ENCODE results near the gene LRRC4C.

Gene LRRC4C

DNA sequence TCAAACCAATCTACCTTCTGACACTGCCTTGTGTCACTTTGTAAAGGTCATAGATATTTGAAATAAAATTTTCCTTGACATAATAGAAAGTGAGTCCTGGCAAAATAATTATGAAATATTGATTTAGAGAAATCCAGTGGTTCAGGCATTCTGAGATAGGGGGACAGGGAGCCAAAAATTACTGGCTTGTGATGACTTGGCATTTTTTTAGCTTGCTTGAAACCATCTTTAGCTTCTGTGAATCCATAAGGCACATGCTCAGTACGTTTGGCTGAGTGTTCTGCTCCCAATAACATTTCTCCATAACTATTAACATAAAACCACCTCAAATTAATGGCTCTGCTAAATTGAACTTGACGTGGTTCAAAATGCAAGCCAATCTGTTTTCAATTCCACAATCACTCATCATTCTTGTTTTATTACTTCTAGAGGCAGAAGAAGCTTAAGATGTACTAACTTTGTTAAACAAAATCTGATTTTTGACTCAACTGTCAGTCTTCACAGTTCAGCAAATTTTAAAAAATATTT, 209.0 kb downstream of the LRRC4C start:
- no peak for DNase-seq (ENCODE audit: low read depth in 3 of 3)

DNA sequence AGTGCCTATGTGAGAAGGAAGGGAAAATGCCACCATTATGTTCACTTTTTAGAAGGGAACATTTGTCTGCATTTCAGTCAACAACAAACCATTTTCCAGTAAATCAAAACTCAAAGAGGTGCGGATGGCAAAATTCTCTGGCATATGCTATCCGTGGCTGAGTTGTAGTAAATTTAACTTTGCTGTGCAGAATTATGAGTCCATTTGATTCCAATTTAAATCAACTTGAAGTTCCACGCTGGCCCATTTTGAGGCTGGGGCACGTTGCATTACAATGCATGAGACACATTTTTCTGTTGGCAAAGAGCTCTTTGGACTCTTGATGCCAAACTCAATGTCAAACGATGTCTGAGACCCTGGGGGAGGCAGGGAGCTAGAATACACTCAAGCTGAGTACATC, 211.8 kb downstream of the LRRC4C start:
- no peak for DNase-seq (ENCODE audit: low read depth in 3 of 3)

DNA sequence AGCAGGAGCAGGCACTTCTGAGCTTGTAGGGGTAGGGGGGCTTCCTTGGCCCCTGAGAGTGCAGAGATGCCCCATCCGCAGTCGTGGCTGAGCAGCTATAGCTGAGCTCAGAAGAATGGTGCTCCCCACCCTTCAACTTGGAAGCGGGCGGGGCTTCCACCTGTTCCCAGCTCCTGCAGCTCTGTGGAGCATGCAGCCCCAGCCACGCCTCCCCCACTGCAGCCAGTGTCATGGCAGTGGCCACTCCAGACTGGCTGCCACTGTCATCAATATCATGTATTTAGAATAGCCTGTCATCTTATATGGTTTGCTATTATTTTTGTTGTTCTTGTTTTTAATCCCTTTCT, 213.1 kb downstream of the LRRC4C start:
- DNase-seq (ENCODE audit: low read depth in 3 of 3): no peak

GRCh38 chr11:41245704-41246398, 213.6 kb downstream of the LRRC4C start:
- no peak for DNase-seq (ENCODE audit: low read depth in 3 of 3)

DNA sequence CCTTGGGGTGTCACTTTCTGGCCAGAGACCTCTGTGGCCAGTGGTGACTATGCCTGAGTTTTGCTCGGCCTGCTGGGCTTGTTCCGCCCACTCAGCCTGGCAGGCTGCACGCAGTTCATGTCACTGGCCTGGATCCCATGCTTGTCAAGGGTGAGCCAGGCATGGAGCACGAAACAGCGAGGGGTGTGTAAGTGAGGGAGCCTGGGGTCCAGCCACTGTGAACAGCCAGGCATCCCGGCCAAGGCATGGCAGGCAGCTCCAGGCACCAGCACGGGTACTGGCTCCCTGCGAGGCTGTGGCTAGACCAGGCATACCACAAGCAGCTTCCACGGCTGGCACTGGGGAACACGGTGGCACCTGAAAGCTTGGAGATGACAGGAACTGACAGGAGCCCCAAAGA, 214.3 kb downstream of the LRRC4C start:
- DNase-seq (ENCODE audit: low read depth in 3 of 3): no peak

DNA sequence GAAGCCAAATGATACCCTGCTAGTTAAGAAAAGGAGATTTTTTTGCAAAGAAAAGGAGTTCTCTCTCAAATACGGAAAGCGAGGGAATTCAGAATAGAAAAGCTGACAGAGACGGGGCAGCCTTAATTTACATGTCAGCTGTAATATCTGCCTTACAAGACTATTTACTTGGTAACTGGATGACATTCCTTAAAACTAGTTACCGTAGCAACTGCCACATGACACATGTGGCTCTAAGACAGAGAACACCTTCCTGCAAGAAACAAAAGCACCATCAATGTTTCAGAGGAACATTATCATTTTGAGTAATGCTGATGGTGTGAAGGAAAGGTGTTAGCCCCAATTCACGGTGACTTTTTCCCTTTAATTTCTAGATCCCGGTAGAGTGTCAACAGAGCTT, 222.1 kb downstream of the LRRC4C start:
- no peak for DNase-seq (ENCODE audit: low read depth in 3 of 3)

- DNase-seq (ENCODE audit: low read depth in 3 of 3): no peak
Observed at GRCh38 chr11:41235668-41236067, 223.8 kb downstream of the LRRC4C start.

DNA sequence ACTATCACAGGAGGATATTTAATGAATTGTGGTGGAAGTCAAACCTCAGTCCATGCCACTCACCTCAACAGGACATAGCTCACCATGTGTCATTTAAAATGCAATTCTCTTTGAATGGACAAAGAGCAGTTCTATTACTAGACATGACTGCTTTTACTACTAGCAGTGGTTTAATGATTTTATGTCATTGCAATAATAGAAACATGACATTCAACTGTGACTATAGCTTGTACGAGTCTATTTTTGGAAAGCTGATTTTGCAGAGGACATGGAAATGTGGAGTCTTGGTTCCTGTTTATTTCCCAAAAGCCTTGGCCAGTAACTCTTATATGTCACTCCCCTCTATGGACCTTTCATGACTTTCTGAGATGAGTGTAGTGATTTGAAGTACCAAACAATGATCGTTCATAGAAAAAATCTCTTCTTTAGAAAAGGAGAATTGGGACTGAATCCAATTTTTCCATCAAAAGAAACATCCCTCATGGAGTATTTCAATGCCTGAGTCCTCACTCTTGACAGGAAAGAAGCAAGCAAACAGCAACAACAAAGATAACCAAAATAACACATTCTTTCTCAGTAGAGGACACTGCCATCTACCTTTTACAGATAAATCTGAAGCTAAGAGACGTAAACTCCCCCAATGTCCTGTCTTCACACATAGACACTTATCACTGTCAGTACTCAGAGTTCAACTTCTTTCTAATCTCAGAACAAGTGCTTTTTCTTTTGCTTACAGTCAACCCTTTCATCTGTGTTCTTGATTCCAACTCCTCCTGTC, 233.4 kb downstream of the LRRC4C start:
- DNase-seq (ENCODE audit: low read depth in 3 of 3): no peak

GRCh38 chr11:41222236-41222635, 237.2 kb downstream of the LRRC4C start:
- DNase-seq (ENCODE audit: low read depth in 3 of 3): no peak

GRCh38 chr11:41206388-41206787, 253.1 kb downstream of the LRRC4C start:
- no peak for DNase-seq (ENCODE audit: low read depth in 3 of 3)

GRCh38 chr11:41201156-41201555, 258.3 kb downstream of the LRRC4C start:
- DNase-seq (ENCODE audit: low read depth in 3 of 3): no peak

DNA sequence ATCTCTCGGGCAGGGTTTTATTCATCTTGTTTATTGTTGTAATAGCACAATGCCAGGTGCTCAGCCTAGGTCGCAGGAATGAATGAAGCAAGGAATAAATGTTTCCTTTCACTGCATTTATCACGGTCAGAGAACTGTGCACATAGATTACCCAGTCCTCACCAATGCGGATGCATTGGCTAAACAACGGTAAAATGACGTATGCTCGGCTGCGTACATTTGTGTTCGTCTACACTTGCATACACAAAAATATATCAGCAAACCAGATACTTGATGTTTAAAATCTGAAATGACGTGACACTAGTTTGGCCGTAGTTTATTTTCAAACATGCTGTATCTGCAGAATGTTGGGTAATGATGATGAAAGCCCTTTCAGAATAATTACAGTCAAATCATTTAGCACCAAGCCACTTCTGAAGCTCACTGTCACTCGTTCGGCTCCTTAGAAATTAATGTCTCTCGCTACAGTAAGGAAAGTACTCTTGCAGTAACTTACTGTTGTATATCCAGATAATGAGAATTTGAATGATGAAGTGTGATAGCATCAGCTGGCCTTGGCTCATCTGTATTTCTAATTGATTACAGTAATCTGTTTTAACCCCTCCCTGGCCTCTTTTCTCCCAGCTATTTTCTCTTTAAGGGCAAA, 268.9 kb downstream of the LRRC4C start:
- DNase-seq (ENCODE audit: low read depth in 3 of 3): no peak

GRCh38 chr11:41189701-41190436, 269.6 kb downstream of the LRRC4C start:
- no peak for DNase-seq (ENCODE audit: low read depth in 3 of 3)

DNA sequence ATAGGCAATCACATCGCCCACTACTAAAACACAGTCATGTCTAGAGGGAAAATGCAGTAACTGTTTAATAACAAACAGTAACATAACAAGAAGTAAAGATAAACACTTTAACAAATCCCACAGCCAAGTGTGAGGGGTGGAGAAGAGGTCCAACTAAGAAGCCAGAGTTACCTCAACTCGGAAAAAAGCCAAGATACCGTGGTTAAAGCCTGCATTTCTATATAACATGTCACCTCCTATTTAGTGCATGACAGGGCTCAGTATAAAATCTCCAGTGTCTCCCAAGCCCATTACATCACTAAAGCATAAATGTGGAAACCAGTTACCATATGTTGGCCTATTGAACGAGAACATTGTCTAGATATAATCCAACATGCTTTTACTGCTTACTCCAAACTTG, 281.7 kb downstream of the LRRC4C start:
- no peak for DNase-seq (ENCODE audit: low read depth in 3 of 3)

DNA sequence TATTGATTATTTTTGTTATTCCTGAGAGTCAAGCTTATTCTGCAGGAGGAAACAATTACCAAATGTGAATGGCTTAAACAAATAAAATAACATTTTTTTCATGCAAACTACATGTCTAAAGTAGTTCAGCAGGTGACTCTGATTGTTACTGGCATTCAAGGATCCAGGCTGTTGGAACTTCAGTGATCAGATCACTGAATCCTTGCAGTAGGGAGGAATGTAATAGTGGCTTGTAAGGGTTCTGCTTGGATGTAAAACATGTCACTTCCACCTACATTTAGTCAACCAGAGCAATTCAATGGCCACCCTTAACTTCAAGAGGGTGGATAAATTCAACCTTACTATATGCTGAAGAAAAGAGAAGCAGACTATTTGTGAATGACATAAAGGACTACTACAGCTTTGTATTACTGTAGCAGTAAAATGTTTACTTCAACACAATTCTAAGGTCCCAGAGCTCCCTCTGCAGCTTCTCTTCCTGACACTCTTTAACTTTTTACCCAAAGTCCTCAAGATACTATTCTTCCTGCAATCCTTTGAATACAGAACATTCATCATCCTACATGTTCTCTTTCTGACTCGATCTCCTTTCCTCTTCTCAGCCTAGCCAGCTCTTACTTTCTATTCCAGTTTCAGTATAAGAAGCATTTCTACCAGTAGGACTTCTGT, 284.0 kb downstream of the LRRC4C start:
- DNase-seq (ENCODE audit: low read depth in 3 of 3): no peak

- DNase-seq (ENCODE audit: low read depth in 3 of 3): no peak
Observed at GRCh38 chr11:41146326-41146725, 313.1 kb downstream of the LRRC4C start.

GRCh38 chr11:41145420-41145819, 314.0 kb downstream of the LRRC4C start:
- DNase-seq (ENCODE audit: low read depth in 3 of 3): no peak

DNA sequence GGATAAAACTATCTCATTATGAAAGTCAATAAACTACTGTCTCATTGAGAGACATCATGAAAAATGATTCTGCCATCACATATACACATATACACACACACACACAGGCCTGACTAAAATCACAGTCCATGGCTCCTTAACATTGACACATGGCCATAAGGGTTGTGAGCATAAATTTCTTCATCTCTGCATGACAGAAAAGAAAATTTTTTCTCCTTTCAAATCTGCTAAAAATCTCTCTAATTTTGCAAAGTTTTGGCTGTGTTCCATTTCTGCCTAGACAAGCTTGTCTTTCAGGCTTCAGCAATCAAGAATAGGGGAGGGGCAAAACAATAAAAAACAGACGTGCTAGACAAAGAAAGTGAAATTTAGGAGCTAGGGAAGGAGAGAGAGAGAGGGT, 324.5 kb downstream of the LRRC4C start:
- DNase-seq (ENCODE audit: low read depth in 3 of 3): no peak

DNA sequence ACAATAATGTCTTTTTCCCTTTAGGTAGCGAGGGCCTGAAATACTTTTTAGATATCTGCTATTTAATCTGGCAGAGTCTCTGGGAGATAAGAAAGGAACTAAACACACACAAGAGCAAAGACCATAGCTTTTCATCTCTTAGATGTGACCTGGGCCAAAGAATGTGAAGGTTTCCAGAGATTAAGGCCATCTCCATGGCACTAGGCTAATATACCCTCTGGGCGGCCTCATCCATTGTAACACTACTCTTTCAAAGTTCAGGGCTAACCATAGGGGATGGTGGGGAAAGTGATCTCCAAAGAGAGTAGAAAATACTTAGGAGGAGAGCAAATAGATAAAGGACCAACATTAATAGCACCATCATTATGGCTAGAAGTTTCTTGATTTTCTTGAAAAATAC, 326.4 kb downstream of the LRRC4C start:
- DNase-seq (ENCODE audit: low read depth in 3 of 3): no peak

- DNase-seq (ENCODE audit: low read depth in 3 of 3): no peak
Observed at GRCh38 chr11:41121600-41121999, 337.9 kb downstream of the LRRC4C start.

DNA sequence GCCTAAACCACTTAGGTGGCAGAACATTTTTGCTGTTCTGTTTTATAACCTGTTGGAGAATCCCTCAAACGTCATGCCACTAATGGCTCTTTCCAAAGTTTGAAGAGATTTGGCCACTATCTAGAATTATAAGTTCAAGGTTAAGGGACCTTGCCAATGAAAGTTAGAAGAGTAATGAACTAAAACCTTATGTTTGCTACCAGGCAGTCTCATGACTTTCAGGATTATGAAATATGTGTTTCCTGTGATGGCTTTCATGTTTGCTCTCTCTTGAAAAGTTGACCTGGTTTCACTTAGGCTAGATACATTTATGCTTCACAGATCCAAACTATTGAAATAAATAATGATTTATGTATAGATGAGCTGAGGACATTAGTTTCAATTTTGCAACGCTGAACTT, 340.0 kb downstream of the LRRC4C start:
- DNase-seq (ENCODE audit: low read depth in 3 of 3): no peak

DNA sequence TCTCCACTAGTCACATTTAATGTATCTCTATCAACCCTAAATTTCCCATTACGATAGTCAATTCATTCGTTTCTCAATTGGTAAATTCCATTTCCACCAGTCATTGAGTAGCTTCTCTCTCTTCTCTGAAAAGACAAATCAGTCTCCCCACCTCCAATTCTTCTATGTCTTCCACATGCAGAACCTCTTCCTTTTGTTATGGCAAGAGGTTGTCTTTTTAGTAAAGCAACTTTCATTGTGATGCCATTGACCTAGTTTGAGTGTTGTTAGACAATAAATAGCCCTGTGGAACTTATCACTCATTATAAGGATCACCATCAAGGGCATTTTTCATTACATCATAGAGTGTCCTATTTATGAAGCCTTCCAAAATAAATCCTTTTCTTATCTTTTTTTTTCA, 340.9 kb downstream of the LRRC4C start:
- no peak for DNase-seq (ENCODE audit: low read depth in 3 of 3)

All from stimulated activated CD4-positive, alpha-beta T cell treated with anti-CD3 and anti-CD28 coated beads, TNF-alpha, amount 100 ng/mL, for 4 hours (primary cell).